Measurements from ENCODE around the gene EFNA1. TPM values are rescaled to one million over a fixed set of nuclear protein-coding genes. Genes with fewer than 3 reads are reported as not detected.

The EFNA1 gene
- total and polyA plus RNA-seq, 2 of the 4 experiments (the other 2 are of a cell fraction) = 0.90 to 1.6 TPM

DNA sequence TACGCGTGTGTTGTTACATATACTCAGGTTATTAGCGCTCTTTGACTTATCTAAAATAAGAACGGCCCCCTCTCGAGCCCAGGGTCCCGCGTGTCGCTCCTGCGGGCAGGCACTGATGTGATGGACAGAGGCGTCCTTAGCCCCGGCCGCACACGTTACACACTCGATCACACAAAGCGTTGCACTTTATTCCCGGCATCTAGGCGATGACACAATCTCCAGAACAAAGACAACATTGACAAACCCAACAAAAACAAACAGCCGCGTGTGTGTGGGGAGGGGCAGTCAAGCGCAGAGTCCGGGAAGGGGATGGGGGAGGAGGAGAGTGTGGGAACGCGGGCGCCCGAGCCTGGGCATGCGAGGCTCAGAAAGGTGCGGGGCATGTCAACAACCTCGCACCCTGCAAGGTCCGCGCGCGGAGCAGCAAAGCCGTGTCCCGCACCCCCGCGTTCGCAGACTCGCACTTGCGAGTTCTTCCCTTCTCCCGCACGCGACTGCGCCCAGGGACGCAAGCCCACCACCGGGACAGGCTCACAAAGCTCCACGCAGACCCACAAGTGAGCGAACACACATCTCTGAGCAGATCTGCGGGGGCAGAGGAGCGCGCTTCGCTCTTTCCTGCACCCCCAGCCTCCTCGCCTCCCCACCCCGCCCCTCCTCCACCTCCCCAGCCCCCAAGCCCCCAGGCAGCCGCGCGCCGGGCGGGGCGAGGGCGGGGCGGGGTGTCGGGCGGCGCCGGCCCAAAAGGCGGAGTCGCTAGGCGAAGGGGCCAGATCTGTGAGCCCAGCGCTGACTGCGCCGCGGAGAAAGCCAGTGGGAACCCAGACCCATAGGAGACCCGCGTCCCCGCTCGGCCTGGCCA is at the start of gene EFNA1 (continued):
- no peak for TF ChIP-seq CTCF (conservative IDR thresholded peaks at IDR 0.05; ENCODE audit: low read depth, low read length)
- peak; percentile 3; the same call in 1 of the 2 replicates for TF ChIP-seq BHLHE40 (IDR thresholded peaks at IDR 0.05; ENCODE audit: low read depth, low read length)
